ENCODE measurements around the gene RBM38.

RBM38 gene

GRCh38 chr20:57398901-57399535 is 7.8 kb downstream of the RBM38 start:
- no peak for TF ChIP-seq CTCF (IDR thresholded peaks at IDR 0.05; ENCODE audit: extremely low read depth, missing control alignments)
- no peak for DNase-seq (ENCODE audit: low spot score)

GRCh38 chr20:57399587-57400155 is 8.5 kb downstream of the RBM38 start:
- no peak for TF ChIP-seq CTCF (IDR thresholded peaks at IDR 0.05; ENCODE audit: extremely low read depth, missing control alignments)
- DNase-seq (ENCODE audit: low spot score) = peak; percentile 87

GRCh38 chr20:57400231-57400701 is 9.1 kb downstream of the RBM38 start:
- TF ChIP-seq CTCF (IDR thresholded peaks at IDR 0.05; ENCODE audit: extremely low read depth, missing control alignments) = peak; percentile 32

GRCh38 chr20:57400821-57401564 is 9.8 kb downstream of the RBM38 start:
- DNase-seq (ENCODE audit: low spot score) = peak; percentile 80
- no peak for TF ChIP-seq CTCF (IDR thresholded peaks at IDR 0.05; ENCODE audit: extremely low read depth, missing control alignments)

More at GRCh38 chr20:57400231-57400701, 9.1 kb downstream of the RBM38 start:
- DNase-seq (ENCODE audit: low spot score) = peak; percentile 77

GRCh38 chr20:57401565-57401918 is 10.3 kb downstream of the RBM38 start:
- TF ChIP-seq CTCF (IDR thresholded peaks at IDR 0.05; ENCODE audit: extremely low read depth, missing control alignments) = no peak
- no peak for DNase-seq (ENCODE audit: low spot score)

- DNase-seq (ENCODE audit: low spot score) = no peak
- TF ChIP-seq CTCF (IDR thresholded peaks at IDR 0.05; ENCODE audit: extremely low read depth, missing control alignments) = no peak
Observed at GRCh38 chr20:57402206-57403125, 11.3 kb downstream of the RBM38 start.

Data from GM20000 (cell line).